Neuronal stem cell (in vitro differentiated cells): ENCODE results near the gene ARHGEF4.

ENCODE experiments used
- DNase-seq: peaks from one replicate; pipeline ENCODE4 v3.0.0-alpha.2; 2013; ENCODE audit warnings: low spot score
- H2AFZ ChIP-seq: one replicate; pipeline ENCODE4 v1.6.1; 2013; ENCODE audit warnings: mild to moderate bottlenecking, low read length, inconsistent platforms
- H2AK5ac ChIP-seq: 2 replicates; pipeline ENCODE4 v1.6.1; 2013; ENCODE audit warnings: low read depth, mild to moderate bottlenecking, inconsistent platforms, low read length, moderate library complexity, mixed read lengths
- H2BK120ac ChIP-seq: 2 replicates; pipeline ENCODE4 v1.6.1; 2013; ENCODE audit warnings: low read depth, mild to moderate bottlenecking, inconsistent platforms, low read length, moderate library complexity, mixed read lengths
- H2BK12ac ChIP-seq: one replicate; pipeline ENCODE4 v1.6.1; 2013; ENCODE audit warnings: low read length, inconsistent platforms
- H2BK15ac ChIP-seq: 2 replicates; pipeline ENCODE4 v1.6.1; 2013; ENCODE audit warnings: mild to moderate bottlenecking, low read length, inconsistent platforms, mixed read lengths
- H2BK5ac ChIP-seq: one replicate; pipeline ENCODE4 v1.6.1; 2013; ENCODE audit warnings: inconsistent platforms, mild to moderate bottlenecking, low read length, moderate library complexity
- H3K14ac ChIP-seq: one replicate; pipeline ENCODE4 v1.6.1; 2013; ENCODE audit warnings: low read length, inconsistent platforms
- H3K18ac ChIP-seq: 2 replicates; pipeline ENCODE4 v1.6.1; 2013; ENCODE audit warnings: low read length, inconsistent platforms
- H3K23ac ChIP-seq: 2 replicates; pipeline ENCODE4 v1.6.1; 2013; ENCODE audit warnings: low read depth, mild to moderate bottlenecking, mixed read lengths, low read length, inconsistent platforms; ENCODE audit not compliant: poor library complexity
- H3K27ac ChIP-seq: replicated peaks from 3 replicates; pipeline ENCODE4 v1.5.1; 2013; ENCODE audit warnings: low read length, inconsistent platforms
- H3K27me3 ChIP-seq, 3 experiments: 2 replicates each; pipeline ENCODE4 v1.6.1; 2013; ENCODE audit warnings: low read length in 3 of 3, mild to moderate bottlenecking in 2 of 3, inconsistent platforms in 1 of 3, low read depth in 1 of 3, mixed read lengths in 1 of 3, moderate library complexity in 1 of 3; ENCODE audit not compliant: control insufficient read depth in 3 of 3, insufficient read depth in 3 of 3
- H3K36me3 ChIP-seq, 2 donors: replicated peaks in 1 of 2; 2 replicates each; pipeline ENCODE4 v1.6.1; 2013; ENCODE audit warnings: low read length in 2 of 2; ENCODE audit not compliant: control insufficient read depth in 2 of 2, insufficient read depth in 2 of 2
- H3K4ac ChIP-seq: 2 replicates; pipeline ENCODE4 v1.6.1; 2013; ENCODE audit warnings: inconsistent platforms, mild to moderate bottlenecking, low read length, moderate library complexity
- H3K4me1 ChIP-seq, 2 donors: 1 replicate in 1 of 2; 2 replicates in 1 of 2; pipeline ENCODE4 v1.6.1; 2013; ENCODE audit warnings: low read length in 2 of 2, low read depth in 1 of 2; ENCODE audit not compliant: control insufficient read depth in 2 of 2, insufficient read depth in 1 of 2
- H3K4me2 ChIP-seq: one replicate; pipeline ENCODE4 v1.6.1; 2013; ENCODE audit warnings: mild to moderate bottlenecking, low read length, inconsistent platforms; ENCODE audit not compliant: insufficient read depth, poor library complexity, severe bottlenecking
- H3K4me3 ChIP-seq, 2 donors: 2 replicates each; pipeline ENCODE4 v1.5.1; 2013; ENCODE audit warnings: low read length in 2 of 2, mild to moderate bottlenecking in 2 of 2, inconsistent platforms in 1 of 2, moderate library complexity in 1 of 2
- H3K79me1 ChIP-seq: one replicate; pipeline ENCODE4 v1.6.1; 2013; ENCODE audit warnings: low read depth, mild to moderate bottlenecking, inconsistent platforms, low read length, moderate library complexity
- H3K9ac ChIP-seq: one replicate; pipeline ENCODE4 v1.6.1; 2013; ENCODE audit warnings: mild to moderate bottlenecking, low read depth, low read length, inconsistent platforms; ENCODE audit not compliant: poor library complexity
- H3K9me3 ChIP-seq, 2 donors: replicated peaks in 1 of 2; 2 replicates each; pipeline versions ENCODE3 to v1.6.1; 2013; ENCODE audit warnings: low read length in 2 of 2, mild to moderate bottlenecking in 2 of 2, inconsistent platforms in 1 of 2, low read depth in 1 of 2, mixed read lengths in 1 of 2, moderate library complexity in 1 of 2; ENCODE audit not compliant: control insufficient read depth in 2 of 2, insufficient read depth in 1 of 2
- H4K8ac ChIP-seq: one replicate; pipeline ENCODE4 v1.6.1; 2013; ENCODE audit warnings: low read depth, mild to moderate bottlenecking, inconsistent platforms, low read length, moderate library complexity
- H4K91ac ChIP-seq: one replicate; pipeline ENCODE4 v1.6.1; 2013; ENCODE audit warnings: low read length, low read depth, mild to moderate bottlenecking, inconsistent platforms; ENCODE audit not compliant: poor library complexity
- WGBS, 2 donors: extraction: QIAGEN DNeasy Blood & Tissue Kit; methylation state at CpG; one replicate each; pipeline ENCODE4 v1.1.7; 2013; ENCODE audit warnings: missing lambda C conversion rate in 2 of 2, mixed read lengths in 1 of 2; ENCODE audit not compliant: insufficient read length in 2 of 2, insufficient replicate concordance in 1 of 2; ENCODE audit errors: extremely low coverage in 2 of 2; 5-methylcytosine and 5-hydroxymethylcytosine counted together

Gene ARHGEF4

GRCh38 chr2:130875935-130876334 is 39.2 kb downstream of the ARHGEF4 start:
- WGBS, 2 donors: no CpG with 5 or more reads among the region's 9 CpGs

GRCh38 chr2:130877258-130877657 is 40.5 kb downstream of the ARHGEF4 start:
- Histone ChIP-seq H3K27me3 (peaks cover 0 to 3% (median 0%) of the 10 kb centered on the region in 3 experiments), H3K79me1 (peaks cover 4% of the 10 kb centered on the region), H4K91ac (no peak overlapping the region), H3K4me2 (no peak overlapping the region), H3K14ac (no peak overlapping the region), H3K27ac (no peak overlapping the region), H3K23ac (no peak overlapping the region), H2BK12ac (no peak overlapping the region), H2BK120ac (no peak overlapping the region), H2BK15ac (no peak overlapping the region), H3K18ac (no peak overlapping the region), H2AK5ac (no peak overlapping the region), H2AFZ (no peak overlapping the region), H3K9me3 (peaks cover 0 to 20% of the 10 kb centered on the region in 2 donors), H3K4ac (no peak overlapping the region), H3K4me1 (peaks cover 0 to 14% of the 10 kb centered on the region in 2 donors), H3K9ac (no peak overlapping the region), H3K4me3 (no peak overlapping the region), H4K8ac (no peak overlapping the region), H3K36me3 (peaks cover 0 to 3% of the 10 kb centered on the region in 2 donors), H2BK5ac (no peak overlapping the region)
- 100% methylated on average over 1 of the region's 5 CpGs; no CpG with 5 or more reads in 1 of the 2 donors for WGBS, 2 donors
- no peak for DNase-seq

More at GRCh38 chr2:130875935-130876334, 39.2 kb downstream of the ARHGEF4 start:
- Histone ChIP-seq H3K4me1 (peaks cover 0 to 20% of the 10 kb centered on the region in 2 donors), H4K8ac (no peak overlapping the region), H3K79me1 (peaks cover 4% of the 10 kb centered on the region), H2BK120ac (no peak overlapping the region), H2BK12ac (no peak overlapping the region), H3K36me3 (peaks cover 0 to 3% of the 10 kb centered on the region in 2 donors), H2AK5ac (no peak overlapping the region), H3K23ac (no peak overlapping the region), H4K91ac (no peak overlapping the region), H3K9ac (no peak overlapping the region), H3K14ac (no peak overlapping the region), H3K18ac (peak overlapping the region; percentile 61), H3K4me3 (peak overlapping the region in 1 of 2 donors; percentile 39), H2AFZ (no peak overlapping the region), H3K27ac (no peak overlapping the region), H2BK5ac (no peak overlapping the region), H3K4me2 (no peak overlapping the region), H3K27me3 (peaks cover 0 to 5% (median 0%) of the 10 kb centered on the region in 3 experiments), H3K4ac (no peak overlapping the region), H2BK15ac (no peak overlapping the region), H3K9me3 (peaks cover 0 to 20% of the 10 kb centered on the region in 2 donors)
- DNase-seq: no peak

- Histone ChIP-seq H3K27ac (no peak overlapping the region), H2BK15ac (no peak overlapping the region), H3K4ac (no peak overlapping the region), H3K18ac (no peak overlapping the region), H3K14ac (no peak overlapping the region), H3K9ac (no peak overlapping the region), H2BK5ac (no peak overlapping the region), H3K9me3 (peaks cover 0 to 20% of the 10 kb centered on the region in 2 donors), H2AK5ac (no peak overlapping the region), H4K8ac (no peak overlapping the region), H2BK120ac (no peak overlapping the region), H3K36me3 (peaks cover 0 to 3% of the 10 kb centered on the region in 2 donors), H3K79me1 (peaks cover 4% of the 10 kb centered on the region), H3K4me2 (no peak overlapping the region), H3K4me3 (no peak overlapping the region), H3K23ac (no peak overlapping the region), H3K27me3 (no peaks in the 10 kb centered on the region), H2BK12ac (no peak overlapping the region), H2AFZ (no peak overlapping the region), H3K4me1 (peaks cover 0 to 8% of the 10 kb centered on the region in 2 donors), H4K91ac (no peak overlapping the region)
- DNase-seq: no peak
- no CpG with 5 or more reads among the region's 3 CpGs for WGBS, 2 donors
These were observed 41.6 kb downstream of the ARHGEF4 start for GRCh38 chr2:130878316-130878715.

GRCh38 chr2:130878933-130879332 is 42.2 kb downstream of the ARHGEF4 start:
- Histone ChIP-seq H3K4ac (no peak overlapping the region), H4K8ac (no peak overlapping the region), H3K18ac (no peak overlapping the region), H3K27me3 (no peaks in the 10 kb centered on the region), H3K79me1 (peaks cover 4% of the 10 kb centered on the region), H3K9me3 (peaks cover 0 to 20% of the 10 kb centered on the region in 2 donors), H2BK120ac (no peak overlapping the region), H3K27ac (no peak overlapping the region), H3K9ac (no peak overlapping the region), H2BK15ac (no peak overlapping the region), H3K4me1 (peaks cover 0 to 5% of the 10 kb centered on the region in 2 donors), H3K36me3 (peaks cover 0 to 3% of the 10 kb centered on the region in 2 donors), H2AK5ac (no peak overlapping the region), H3K23ac (no peak overlapping the region), H3K4me2 (no peak overlapping the region), H2BK5ac (no peak overlapping the region), H2AFZ (no peak overlapping the region), H2BK12ac (no peak overlapping the region), H3K4me3 (peak overlapping the region in 1 of 2 donors; percentile 33), H3K14ac (no peak overlapping the region), H4K91ac (no peak overlapping the region)
- no peak for DNase-seq
- WGBS, 2 donors: no CpG with 5 or more reads among the region's 2 CpGs
